Measurements from ENCODE around the gene DENND1A. TPM values are rescaled to one million over a fixed set of nuclear protein-coding genes. Genes with fewer than 3 reads are reported as not detected.

The DENND1A gene
- total RNA-seq, 1 experiment from 2014 or later, result 29.7 TPM

GRCh38 chr9:123416176-123416575 lies 513.8 kb downstream of the DENND1A start:
- H3K4me3 ChIP-seq (ENCODE audit: low read length), result no peak overlapping the region
- H3K4me1 ChIP-seq (ENCODE audit: insufficient read depth, low read length), result no peaks in the 10 kb centered on the region
- ChIA-PET CTCF (no interaction called here), POLR2A (ENCODE audit: unreplicated experiment) (no interaction called here)
- no peaks in the 10 kb centered on the region for H3K9me2 ChIP-seq (replicated peaks; ENCODE audit: low read length)
- H3K9me3 ChIP-seq (ENCODE audit: low read length), result no peaks in the 10 kb centered on the region
- H3K4me2 ChIP-seq (ENCODE audit: low read length), result no peak overlapping the region
- TF ChIP-seq CTCF (conservative IDR thresholded peaks at IDR 0.05; ENCODE audit: low read depth, low read length), result no peak
- TF ChIP-seq EZH2 (IDR thresholded peaks at IDR 0.05; ENCODE audit: low read length, unreplicated experiment), result no peak
- no peak for TF ChIP-seq EZH2phosphoT487 (IDR thresholded peaks at IDR 0.05; ENCODE audit: borderline replicate concordance, low read length)
- intact Hi-C loops (cut with micrococcal nuclease), result no loop called here
- no peak for ATAC-seq
- BruUV-seq (replicated peaks), result no TSS peak
- H3K79me2 ChIP-seq (ENCODE audit: low read length), result no peaks in the 10 kb centered on the region
- H3K27ac ChIP-seq (ENCODE audit: low read length), result no peak overlapping the region
- no peaks in the 10 kb centered on the region for H3F3A ChIP-seq (ENCODE audit: low read length, unreplicated experiment)
- no peak for DNase-seq
- H4K20me1 ChIP-seq (ENCODE audit: low read length), result no peaks in the 10 kb centered on the region
- no peak overlapping the region for H3K9ac ChIP-seq (ENCODE audit: low read length)
- no peaks in the 10 kb centered on the region for H3K27me3 ChIP-seq (ENCODE audit: low read length)
- no peaks in the 10 kb centered on the region for H3K36me3 ChIP-seq (ENCODE audit: low read depth, low read length)
- H2AFZ ChIP-seq (ENCODE audit: low read length), result no peak overlapping the region

GRCh38 chr9:123414936-123415930 lies 514.7 kb downstream of the DENND1A start:
- ATAC-seq, result no peak
- Histone ChIP-seq H3K79me2 (ENCODE audit: low read length) (no peaks in the 10 kb centered on the region), H2AFZ (ENCODE audit: low read length) (no peak overlapping the region), H3K27ac (ENCODE audit: low read length) (no peak overlapping the region), H3K4me3 (ENCODE audit: low read length) (no peak overlapping the region), H3K4me1 (ENCODE audit: insufficient read depth, low read length) (no peaks in the 10 kb centered on the region), H3K9me2 (replicated peaks; ENCODE audit: low read length) (no peaks in the 10 kb centered on the region), H3K4me2 (ENCODE audit: low read length) (no peak overlapping the region), H3F3A (ENCODE audit: low read length, unreplicated experiment) (no peaks in the 10 kb centered on the region), H3K9ac (ENCODE audit: low read length) (no peak overlapping the region), H3K27me3 (ENCODE audit: low read length) (no peaks in the 10 kb centered on the region), H4K20me1 (ENCODE audit: low read length) (no peaks in the 10 kb centered on the region), H3K36me3 (ENCODE audit: low read depth, low read length) (no peaks in the 10 kb centered on the region), H3K9me3 (ENCODE audit: low read length) (no peaks in the 10 kb centered on the region)
- TF ChIP-seq CTCF (conservative IDR thresholded peaks at IDR 0.05; ENCODE audit: low read depth, low read length) (no peak), EZH2 (IDR thresholded peaks at IDR 0.05; ENCODE audit: low read length, unreplicated experiment) (no peak), EZH2phosphoT487 (IDR thresholded peaks at IDR 0.05; ENCODE audit: borderline replicate concordance, low read length) (no peak)
- POLR2A ChIA-PET (ENCODE audit: unreplicated experiment), result no interaction called here
- CTCF ChIA-PET, result no interaction called here
- no peak for DNase-seq
- intact Hi-C loops (cut with micrococcal nuclease), result no loop called here
- BruUV-seq (replicated peaks), result no TSS peak

- POLR2A ChIA-PET (ENCODE audit: unreplicated experiment), result no interaction called here
- H3K36me3 ChIP-seq (ENCODE audit: low read depth, low read length), result no peaks in the 10 kb centered on the region
These were observed 515.7 kb downstream of the DENND1A start for GRCh38 chr9:123414204-123414603.

More at GRCh38 chr9:123414204-123414603, 515.7 kb downstream of the DENND1A start:
- ATAC-seq, result no peak
- Histone ChIP-seq H3K4me1 (ENCODE audit: insufficient read depth, low read length) (no peaks in the 10 kb centered on the region), H4K20me1 (ENCODE audit: low read length) (no peaks in the 10 kb centered on the region), H3K9ac (ENCODE audit: low read length) (no peak overlapping the region), H3K79me2 (ENCODE audit: low read length) (no peaks in the 10 kb centered on the region), H3K27me3 (ENCODE audit: low read length) (no peaks in the 10 kb centered on the region), H3K9me2 (replicated peaks; ENCODE audit: low read length) (no peaks in the 10 kb centered on the region), H3K9me3 (ENCODE audit: low read length) (no peaks in the 10 kb centered on the region), H3K27ac (ENCODE audit: low read length) (no peak overlapping the region), H3K4me2 (ENCODE audit: low read length) (no peak overlapping the region), H3K4me3 (ENCODE audit: low read length) (no peak overlapping the region), H3F3A (ENCODE audit: low read length, unreplicated experiment) (no peaks in the 10 kb centered on the region), H2AFZ (ENCODE audit: low read length) (no peak overlapping the region)
- no TSS peak for BruUV-seq (replicated peaks)
- intact Hi-C loops (cut with micrococcal nuclease), result no loop called here
- no peak for TF ChIP-seq EZH2 (IDR thresholded peaks at IDR 0.05; ENCODE audit: low read length, unreplicated experiment)
- TF ChIP-seq EZH2phosphoT487 (IDR thresholded peaks at IDR 0.05; ENCODE audit: borderline replicate concordance, low read length), result no peak
- no peak for TF ChIP-seq CTCF (conservative IDR thresholded peaks at IDR 0.05; ENCODE audit: low read depth, low read length)
- CTCF ChIA-PET, result no interaction called here
- DNase-seq, result no peak

All from PC-3 (cell line).